Stimulated activated CD8-positive, alpha-beta memory T cell treated with anti-CD3 and anti-CD28 coated beads, Interleukin-12 subunit alpha, Interleukin-12 subunit beta, amount 100 ng/mL, for 1 hour (primary cell): Measurements from ENCODE around the gene RLIM.

Experiments
- DNase-seq: peaks from one replicate; pipeline ENCODE4 v3.0.0-alpha.2; 2020; ENCODE audit warnings: low read depth

RLIM gene

DNA sequence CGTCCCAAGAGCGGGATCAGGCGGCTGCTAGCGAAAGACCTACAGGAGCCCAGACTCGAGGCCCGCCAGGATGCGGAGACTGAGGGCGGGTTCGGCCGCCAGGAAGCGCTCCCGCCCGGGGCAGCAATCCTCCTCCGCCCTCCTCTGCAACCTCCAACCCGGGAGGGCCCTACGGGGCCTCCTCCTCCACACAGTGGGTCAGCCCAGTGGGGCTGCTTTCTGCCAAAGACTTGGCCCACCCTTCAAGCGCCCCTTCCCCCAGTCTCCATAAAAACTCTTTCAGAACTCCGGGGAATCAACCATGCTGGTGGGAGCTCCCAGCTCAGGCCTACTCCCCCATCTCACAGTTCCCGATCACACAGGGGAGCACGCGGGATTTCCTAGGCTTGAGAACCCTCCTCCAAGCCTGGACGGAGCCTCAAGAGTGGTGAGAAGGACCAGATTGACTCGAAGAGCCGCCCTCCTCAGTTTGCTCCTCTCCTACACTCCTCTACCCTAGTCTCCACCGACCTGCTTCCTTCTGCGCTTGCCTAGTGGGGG lies 77.5 kb downstream of the RLIM start:
- DNase-seq, result no peak

- DNase-seq, result no peak
These were observed 78.1 kb downstream of the RLIM start for GRCh38 chrX:74536152-74536831.

- no peak for DNase-seq
These were observed 78.8 kb downstream of the RLIM start for GRCh38 chrX:74535408-74536151.
